Measurements from ENCODE around the gene ATP2B2.
A peak's percentile ranks its signal among the peaks of the same experiment; 100 is the strongest.

ATP2B2 gene

DNA sequence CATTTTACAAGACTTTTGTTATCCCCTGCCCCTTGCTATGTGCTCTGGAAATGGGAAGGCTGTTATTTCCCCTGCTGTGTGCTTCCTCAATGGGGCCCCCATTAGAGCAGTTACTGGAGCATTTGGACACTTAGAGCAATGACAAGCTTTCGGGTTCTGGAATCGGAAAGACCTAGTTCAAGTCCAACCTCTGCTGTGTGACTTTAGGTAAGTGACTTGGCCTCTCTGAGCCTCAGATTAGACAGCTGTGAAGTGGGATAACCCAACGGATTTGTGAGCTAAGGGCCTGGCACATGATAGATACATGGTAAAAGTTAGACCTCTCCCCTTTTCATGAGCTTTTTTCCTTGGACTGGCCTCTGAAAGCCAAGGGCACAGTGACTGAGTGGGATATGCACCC is 100.5 kb downstream of the ATP2B2 start:
- Histone ChIP-seq H3K27ac (ENCODE audit: insufficient read depth, low read length, poor library complexity, severe bottlenecking) (no peak overlapping the region), H3K9me3 (ENCODE audit: control insufficient read depth, low read length) (no peaks in the 10 kb centered on the region), H3K4me1 (ENCODE audit: control insufficient read depth, insufficient read depth, low read length, poor library complexity, severe bottlenecking) (no peaks in the 10 kb centered on the region), H3K36me3 (ENCODE audit: control insufficient read depth, insufficient read depth, low read length) (no peaks in the 10 kb centered on the region), H3K27me3 (replicated peaks; ENCODE audit: control insufficient read depth, insufficient read depth, low read length, poor library complexity, severe bottlenecking) (no peaks in the 10 kb centered on the region), H3K4me3 (ENCODE audit: insufficient read depth, low read depth, low read length, poor library complexity, severe bottlenecking) (no peak overlapping the region)
- DNase-seq, result no peak

DNA sequence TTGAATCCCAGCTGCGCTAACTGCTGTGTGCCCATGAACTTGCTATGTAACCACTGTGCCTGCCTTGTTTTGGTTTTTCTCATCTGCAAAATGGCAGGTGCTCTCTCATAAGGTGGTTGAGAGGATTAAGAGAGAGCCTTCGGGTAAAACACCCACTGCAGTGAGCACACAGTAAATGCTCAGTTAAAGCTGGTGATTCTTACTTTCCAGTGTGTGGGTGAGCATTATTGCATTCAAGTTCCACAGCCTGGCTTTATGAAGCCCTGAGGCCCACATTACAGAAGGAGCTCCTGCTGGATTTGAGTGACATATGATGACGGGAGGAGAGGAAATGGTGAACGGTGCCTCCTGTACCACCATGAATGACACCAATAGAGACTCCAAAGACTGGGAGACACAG is 101.0 kb downstream of the ATP2B2 start:
- no peak overlapping the region for H3K4me3 ChIP-seq (ENCODE audit: insufficient read depth, low read depth, low read length, poor library complexity, severe bottlenecking)
- no peak for DNase-seq

DNA sequence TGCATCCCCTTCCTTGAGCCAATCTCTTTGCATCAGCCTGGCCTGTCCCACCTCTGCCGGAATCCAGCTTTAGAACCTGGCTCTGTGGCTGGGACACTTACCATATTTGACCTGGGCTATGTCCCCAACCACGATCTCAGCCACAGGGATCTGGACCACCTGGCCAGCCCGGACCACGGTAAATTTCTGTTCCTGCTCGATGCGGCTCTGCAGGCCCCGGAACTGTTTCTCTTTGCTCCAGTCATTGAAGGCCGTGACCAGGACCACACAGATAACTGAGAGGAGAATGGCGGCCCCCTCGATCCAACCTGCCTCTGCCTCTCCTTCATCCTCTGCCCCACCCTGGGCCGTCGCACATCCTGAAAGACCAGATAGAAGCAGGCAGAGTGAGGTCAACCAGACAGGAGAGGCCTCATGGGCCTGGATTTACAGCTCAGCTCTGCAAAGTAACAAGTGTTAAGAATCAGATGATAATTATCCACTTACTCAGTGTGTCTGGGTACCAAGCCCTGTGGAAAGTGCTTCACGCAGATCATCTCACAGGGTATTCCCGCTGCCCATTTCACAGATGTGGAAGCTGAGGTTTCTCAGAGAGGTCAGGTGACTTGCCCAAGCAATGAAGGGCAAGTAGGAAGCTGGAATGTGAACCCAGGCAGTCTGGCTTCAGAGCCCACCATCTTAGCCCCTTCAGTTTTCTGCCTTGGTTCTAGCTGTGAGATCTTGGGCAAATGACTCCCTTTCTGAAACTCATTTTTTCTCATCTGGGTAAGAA is 103.2 kb downstream of the ATP2B2 start:
- Histone ChIP-seq H3K9me3 (ENCODE audit: control insufficient read depth, low read length) (no peaks in the 10 kb centered on the region), H3K36me3 (ENCODE audit: control insufficient read depth, insufficient read depth, low read length) (no peaks in the 10 kb centered on the region), H3K27me3 (replicated peaks; ENCODE audit: control insufficient read depth, insufficient read depth, low read length, poor library complexity, severe bottlenecking) (no peaks in the 10 kb centered on the region), H3K4me3 (ENCODE audit: insufficient read depth, low read depth, low read length, poor library complexity, severe bottlenecking) (no peak overlapping the region), H3K4me1 (ENCODE audit: control insufficient read depth, insufficient read depth, low read length, poor library complexity, severe bottlenecking) (peaks cover under 1% of the 10 kb centered on the region), H3K27ac (ENCODE audit: insufficient read depth, low read length, poor library complexity, severe bottlenecking) (no peak overlapping the region)
- no peak for DNase-seq

More for the DNA sequence above, 101.0 kb downstream of the ATP2B2 start:
- Histone ChIP-seq H3K4me1 (ENCODE audit: control insufficient read depth, insufficient read depth, low read length, poor library complexity, severe bottlenecking) (no peaks in the 10 kb centered on the region), H3K27ac (ENCODE audit: insufficient read depth, low read length, poor library complexity, severe bottlenecking) (no peak overlapping the region), H3K9me3 (ENCODE audit: control insufficient read depth, low read length) (no peaks in the 10 kb centered on the region), H3K36me3 (ENCODE audit: control insufficient read depth, insufficient read depth, low read length) (no peaks in the 10 kb centered on the region), H3K27me3 (replicated peaks; ENCODE audit: control insufficient read depth, insufficient read depth, low read length, poor library complexity, severe bottlenecking) (no peaks in the 10 kb centered on the region)

DNA sequence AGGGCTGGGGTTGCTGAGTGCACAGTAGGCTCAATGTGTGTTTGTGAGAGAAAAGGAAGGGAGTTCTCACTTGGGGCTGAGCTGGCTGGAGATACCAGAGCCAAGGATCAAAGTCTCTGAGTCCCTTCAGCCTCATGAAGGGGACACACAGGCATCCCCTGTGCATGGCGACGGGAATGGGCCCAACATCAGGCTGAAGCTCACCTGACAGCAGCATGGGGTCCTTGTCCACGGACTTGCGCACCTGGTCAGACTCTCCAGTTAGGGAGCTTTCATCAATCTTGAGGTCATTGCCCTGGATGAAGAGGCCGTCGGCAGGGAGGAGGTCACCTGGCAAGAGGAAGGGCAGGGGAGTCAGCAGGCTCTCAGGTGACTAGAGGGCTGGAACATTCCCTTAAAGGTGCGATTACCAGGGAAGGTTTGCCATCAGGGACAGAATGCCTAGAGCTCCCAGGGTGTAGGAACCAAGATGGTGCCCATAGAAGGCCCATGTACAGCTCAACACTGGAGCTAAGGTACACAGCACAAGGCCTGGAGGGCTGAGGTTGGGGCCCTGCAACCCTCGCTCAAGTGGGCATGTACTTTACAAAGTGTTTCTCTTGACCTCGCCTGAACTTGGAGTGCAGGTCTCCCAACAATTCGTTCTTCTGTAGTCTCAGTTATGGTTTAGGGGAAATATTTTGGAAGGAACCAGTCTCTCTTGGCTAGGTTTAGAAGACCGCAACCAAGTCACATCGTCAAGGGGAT is 104.5 kb downstream of the ATP2B2 start:
- no peaks in the 10 kb centered on the region for H3K27me3 ChIP-seq (replicated peaks; ENCODE audit: control insufficient read depth, insufficient read depth, low read length, poor library complexity, severe bottlenecking)
- H3K9me3 ChIP-seq (ENCODE audit: control insufficient read depth, low read length), result no peaks in the 10 kb centered on the region
- no peaks in the 10 kb centered on the region for H3K36me3 ChIP-seq (ENCODE audit: control insufficient read depth, insufficient read depth, low read length)
- no peak for DNase-seq
- no peak overlapping the region for H3K27ac ChIP-seq (ENCODE audit: insufficient read depth, low read length, poor library complexity, severe bottlenecking)
- no peak overlapping the region for H3K4me3 ChIP-seq (ENCODE audit: insufficient read depth, low read depth, low read length, poor library complexity, severe bottlenecking)
- H3K4me1 ChIP-seq (ENCODE audit: control insufficient read depth, insufficient read depth, low read length, poor library complexity, severe bottlenecking), result peaks cover 13% of the 10 kb centered on the region

DNA sequence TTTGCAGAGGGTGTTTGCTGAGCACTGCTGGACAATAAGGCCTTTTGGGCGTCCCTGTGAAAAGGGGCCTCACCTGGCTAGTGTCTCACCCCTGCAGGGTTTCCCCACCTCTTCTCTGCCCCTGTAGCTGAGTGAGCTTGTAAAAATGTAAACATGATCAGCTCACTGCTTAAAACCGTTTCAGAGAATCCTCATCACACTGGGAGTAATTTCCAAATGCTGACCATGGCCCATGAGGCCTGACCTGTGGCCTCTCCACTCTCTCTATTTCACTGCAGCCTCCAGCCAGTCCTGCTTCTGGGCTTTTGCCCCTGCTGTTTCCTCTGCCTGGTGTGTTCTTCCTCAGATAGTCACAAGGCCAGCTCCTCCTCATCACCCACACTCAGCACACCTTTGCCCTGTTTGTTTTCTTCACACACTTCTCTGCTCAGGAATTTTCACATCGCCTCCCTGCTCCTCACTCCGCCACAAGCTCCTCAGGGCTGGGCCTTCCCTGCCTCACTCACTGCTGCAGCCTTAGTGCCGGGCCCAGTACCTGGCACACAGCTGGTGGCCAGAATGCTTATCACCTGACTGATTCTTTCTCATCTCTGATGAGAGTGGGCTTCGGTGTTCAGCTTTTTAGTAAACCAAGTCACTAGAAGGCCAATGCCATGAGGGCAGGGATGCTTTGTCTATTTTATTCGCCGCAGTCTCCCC is 105.2 kb downstream of the ATP2B2 start:
- no peaks in the 10 kb centered on the region for H3K27me3 ChIP-seq (replicated peaks; ENCODE audit: control insufficient read depth, insufficient read depth, low read length, poor library complexity, severe bottlenecking)
- H3K36me3 ChIP-seq (ENCODE audit: control insufficient read depth, insufficient read depth, low read length), result no peaks in the 10 kb centered on the region
- H3K27ac ChIP-seq (ENCODE audit: insufficient read depth, low read length, poor library complexity, severe bottlenecking), result no peak overlapping the region
- DNase-seq, result no peak
- no peaks in the 10 kb centered on the region for H3K9me3 ChIP-seq (ENCODE audit: control insufficient read depth, low read length)
- H3K4me3 ChIP-seq (ENCODE audit: insufficient read depth, low read depth, low read length, poor library complexity, severe bottlenecking), result no peak overlapping the region
- peaks cover 19% of the 10 kb centered on the region for H3K4me1 ChIP-seq (ENCODE audit: control insufficient read depth, insufficient read depth, low read length, poor library complexity, severe bottlenecking)

DNA sequence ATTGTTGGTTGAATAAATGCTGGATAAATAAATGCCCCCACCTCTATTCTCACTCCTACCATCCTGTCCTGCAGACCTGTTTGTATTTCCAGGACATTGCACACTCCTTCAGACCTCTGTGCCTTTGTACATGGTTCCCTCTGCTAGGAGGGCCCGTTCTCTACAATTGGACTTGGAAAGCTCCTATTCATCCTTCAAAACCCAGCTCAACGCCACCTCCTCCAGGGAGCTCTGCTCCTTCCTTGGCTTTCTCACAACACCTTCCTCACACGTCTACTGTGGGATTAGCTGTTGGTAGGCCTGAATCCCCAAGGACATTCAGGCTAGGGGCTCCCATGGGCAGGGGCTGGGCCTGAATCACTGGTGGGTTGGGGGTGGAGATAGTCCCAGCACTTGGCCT is 105.8 kb downstream of the ATP2B2 start:
- DNase-seq, result no peak
- peaks cover 24% of the 10 kb centered on the region for H3K4me1 ChIP-seq (ENCODE audit: control insufficient read depth, insufficient read depth, low read length, poor library complexity, severe bottlenecking)
- no peaks in the 10 kb centered on the region for H3K9me3 ChIP-seq (ENCODE audit: control insufficient read depth, low read length)
- H3K4me3 ChIP-seq (ENCODE audit: insufficient read depth, low read depth, low read length, poor library complexity, severe bottlenecking), result no peak overlapping the region
- no peak overlapping the region for H3K27ac ChIP-seq (ENCODE audit: insufficient read depth, low read length, poor library complexity, severe bottlenecking)
- no peaks in the 10 kb centered on the region for H3K27me3 ChIP-seq (replicated peaks; ENCODE audit: control insufficient read depth, insufficient read depth, low read length, poor library complexity, severe bottlenecking)
- no peaks in the 10 kb centered on the region for H3K36me3 ChIP-seq (ENCODE audit: control insufficient read depth, insufficient read depth, low read length)

DNA sequence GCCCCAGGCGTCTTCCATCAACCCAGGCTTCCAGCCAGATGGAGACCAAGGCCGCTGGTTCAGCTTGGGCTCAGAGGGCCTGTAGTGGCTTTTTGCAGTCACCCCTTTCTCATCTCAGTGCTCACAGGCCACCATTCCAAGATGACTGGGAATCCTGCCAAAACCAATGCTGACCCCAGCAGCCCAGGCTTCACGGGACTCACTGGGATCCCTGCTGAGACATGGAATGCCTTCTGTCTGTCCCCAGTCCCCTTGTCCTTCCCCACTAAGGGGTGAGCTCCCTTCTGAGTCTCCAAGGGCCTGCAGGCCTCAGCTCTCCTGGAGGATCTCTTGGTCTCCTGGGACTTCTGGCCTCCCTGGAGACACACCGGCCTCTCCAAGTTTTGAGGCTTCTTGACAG is 107.0 kb downstream of the ATP2B2 start:
- H3K36me3 ChIP-seq (ENCODE audit: control insufficient read depth, insufficient read depth, low read length), result no peaks in the 10 kb centered on the region
- no peaks in the 10 kb centered on the region for H3K27me3 ChIP-seq (replicated peaks; ENCODE audit: control insufficient read depth, insufficient read depth, low read length, poor library complexity, severe bottlenecking)
- H3K4me3 ChIP-seq (ENCODE audit: insufficient read depth, low read depth, low read length, poor library complexity, severe bottlenecking), result no peak overlapping the region
- DNase-seq, result no peak
- H3K27ac ChIP-seq (ENCODE audit: insufficient read depth, low read length, poor library complexity, severe bottlenecking), result no peak overlapping the region
- H3K9me3 ChIP-seq (ENCODE audit: control insufficient read depth, low read length), result no peaks in the 10 kb centered on the region
- peaks cover 24% of the 10 kb centered on the region for H3K4me1 ChIP-seq (ENCODE audit: control insufficient read depth, insufficient read depth, low read length, poor library complexity, severe bottlenecking)

DNA sequence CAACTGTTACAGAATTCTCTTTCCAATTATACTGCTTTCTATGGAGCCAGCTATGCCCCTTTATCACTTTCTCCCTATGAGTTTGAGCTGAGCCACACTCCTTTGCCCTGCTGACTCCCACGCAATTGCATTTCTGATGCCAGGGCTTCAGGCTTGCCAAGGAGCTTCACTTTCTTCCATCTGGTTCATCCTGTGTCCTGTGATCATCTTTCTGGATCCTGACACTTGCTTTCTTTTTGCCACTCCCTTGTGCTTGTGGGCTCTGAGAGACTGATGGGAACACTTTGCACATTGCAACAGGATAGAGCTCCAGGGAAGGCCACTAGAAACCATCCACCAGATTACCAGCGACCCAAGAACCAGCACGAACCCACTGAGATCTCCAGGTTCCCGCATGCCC is 107.5 kb downstream of the ATP2B2 start:
- Histone ChIP-seq H3K27ac (ENCODE audit: insufficient read depth, low read length, poor library complexity, severe bottlenecking) (no peak overlapping the region), H3K27me3 (replicated peaks; ENCODE audit: control insufficient read depth, insufficient read depth, low read length, poor library complexity, severe bottlenecking) (no peaks in the 10 kb centered on the region), H3K9me3 (ENCODE audit: control insufficient read depth, low read length) (no peaks in the 10 kb centered on the region), H3K4me1 (ENCODE audit: control insufficient read depth, insufficient read depth, low read length, poor library complexity, severe bottlenecking) (peaks cover 24% of the 10 kb centered on the region), H3K36me3 (ENCODE audit: control insufficient read depth, insufficient read depth, low read length) (no peaks in the 10 kb centered on the region), H3K4me3 (ENCODE audit: insufficient read depth, low read depth, low read length, poor library complexity, severe bottlenecking) (no peak overlapping the region)
- DNase-seq, result no peak

DNA sequence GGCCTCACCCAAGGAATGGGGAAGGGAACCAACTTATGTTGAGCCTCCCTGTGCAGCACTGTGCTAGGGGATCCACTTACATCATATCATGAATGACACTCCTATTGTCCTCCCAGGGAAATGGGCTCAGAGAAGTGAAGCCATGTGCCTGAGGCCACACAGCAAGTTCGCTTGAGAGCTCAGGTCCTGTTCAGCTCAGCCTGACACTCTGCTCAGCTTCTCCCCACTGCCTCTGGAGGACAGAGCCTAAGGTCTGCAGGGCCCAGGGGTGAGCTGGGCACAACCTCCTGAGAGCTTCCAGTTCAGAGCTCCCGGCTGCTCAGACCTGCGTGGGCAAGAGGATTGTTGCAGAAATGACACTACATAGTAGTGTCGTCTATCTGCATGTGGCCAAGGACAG is 108.5 kb downstream of the ATP2B2 start:
- Histone ChIP-seq H3K4me3 (ENCODE audit: insufficient read depth, low read depth, low read length, poor library complexity, severe bottlenecking) (no peak overlapping the region), H3K9me3 (ENCODE audit: control insufficient read depth, low read length) (no peaks in the 10 kb centered on the region), H3K4me1 (ENCODE audit: control insufficient read depth, insufficient read depth, low read length, poor library complexity, severe bottlenecking) (peaks cover 24% of the 10 kb centered on the region), H3K27me3 (replicated peaks; ENCODE audit: control insufficient read depth, insufficient read depth, low read length, poor library complexity, severe bottlenecking) (no peaks in the 10 kb centered on the region), H3K36me3 (ENCODE audit: control insufficient read depth, insufficient read depth, low read length) (no peaks in the 10 kb centered on the region), H3K27ac (ENCODE audit: insufficient read depth, low read length, poor library complexity, severe bottlenecking) (no peak overlapping the region)
- no peak for DNase-seq

DNA sequence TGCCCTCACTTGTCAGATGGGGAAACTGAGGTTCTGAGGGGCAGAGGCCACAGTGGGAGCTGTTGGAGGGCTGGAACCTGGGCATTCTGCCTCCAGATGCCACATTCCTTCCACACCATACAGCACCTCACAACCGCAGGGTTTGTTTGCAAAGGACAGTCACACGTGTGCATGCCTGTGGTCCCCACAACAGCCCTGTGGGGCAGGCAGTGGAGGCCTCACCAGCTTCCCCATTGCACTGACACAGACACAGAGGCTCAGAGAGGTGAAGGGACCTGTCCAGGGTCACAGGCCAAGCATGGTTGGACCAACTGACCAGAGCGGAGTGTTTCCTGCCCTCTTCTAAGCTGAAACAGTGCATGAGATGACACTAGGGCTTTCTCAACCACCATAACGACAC is 109.3 kb downstream of the ATP2B2 start:
- no peak for DNase-seq
- Histone ChIP-seq H3K36me3 (ENCODE audit: control insufficient read depth, insufficient read depth, low read length) (no peaks in the 10 kb centered on the region), H3K4me1 (ENCODE audit: control insufficient read depth, insufficient read depth, low read length, poor library complexity, severe bottlenecking) (peaks cover 24% of the 10 kb centered on the region), H3K9me3 (ENCODE audit: control insufficient read depth, low read length) (no peaks in the 10 kb centered on the region), H3K27ac (ENCODE audit: insufficient read depth, low read length, poor library complexity, severe bottlenecking) (no peak overlapping the region), H3K4me3 (ENCODE audit: insufficient read depth, low read depth, low read length, poor library complexity, severe bottlenecking) (peak overlapping the region; percentile 0), H3K27me3 (replicated peaks; ENCODE audit: control insufficient read depth, insufficient read depth, low read length, poor library complexity, severe bottlenecking) (no peaks in the 10 kb centered on the region)

Data from effector memory CD4-positive, alpha-beta T cell (primary cell).